Choroid plexus epithelial cell (primary cell): ENCODE measurements around the gene RERE.
A peak's percentile ranks its signal among the peaks of the same experiment; 100 is the strongest.

Experiments used
- DNase-seq: peaks from one replicate; pipeline ENCODE4 v3.0.0-alpha.2; 2010; ENCODE audit warnings: low read depth
- H3K4me3 ChIP-seq: 2 replicates; pipeline ENCODE4 v1.5.1; 2011; ENCODE audit warnings: low read depth, mild to moderate bottlenecking, control low read depth, low read length, moderate library complexity
- CTCF ChIP-seq: conservative IDR thresholded peaks from 2 replicates; pipeline ENCODE4 v1.5.1; 2011; ENCODE audit warnings: low read depth, mild to moderate bottlenecking, control low read depth, inconsistent platforms, low read length, moderate library complexity

RERE gene

GRCh38 chr1:8496473-8496872, 321.0 kb downstream of the RERE start:
- no peak for TF ChIP-seq CTCF
- no peak for DNase-seq
- no peak overlapping the region for H3K4me3 ChIP-seq

DNA sequence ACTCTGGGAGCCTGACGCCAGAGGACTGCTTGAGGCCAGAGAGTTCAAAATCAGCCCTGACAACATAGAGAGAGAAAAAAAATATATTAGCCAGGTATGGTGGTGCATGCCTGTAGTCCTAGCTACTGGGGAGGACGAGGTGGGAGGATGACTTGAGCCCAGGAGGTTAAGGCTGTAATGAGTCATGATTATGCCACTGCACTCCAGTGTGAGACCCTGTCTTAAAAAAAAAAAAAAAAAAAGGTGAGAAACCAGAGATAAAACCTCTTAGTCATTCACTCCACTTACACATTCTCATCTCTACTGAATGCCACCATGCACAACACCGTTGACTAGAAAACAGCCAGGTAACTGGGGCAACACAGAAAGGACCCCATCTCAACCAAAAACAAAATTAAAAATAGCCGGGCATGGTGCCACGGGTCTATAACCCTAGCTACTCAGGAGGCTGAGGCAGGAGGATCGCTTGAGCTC, 321.5 kb downstream of the RERE start:
- TF ChIP-seq CTCF = no peak
- no peak overlapping the region for H3K4me3 ChIP-seq
- DNase-seq = peak; percentile 28

- TF ChIP-seq CTCF = no peak
- DNase-seq = no peak
Observed at GRCh38 chr1:8494681-8495080, 322.8 kb downstream of the RERE start.

GRCh38 chr1:8493916-8494540, 323.4 kb downstream of the RERE start:
- DNase-seq = no peak
- H3K4me3 ChIP-seq = no peak overlapping the region
- TF ChIP-seq CTCF = no peak

More at GRCh38 chr1:8494681-8495080, 322.8 kb downstream of the RERE start:
- H3K4me3 ChIP-seq = no peak overlapping the region

- no peak for DNase-seq
- TF ChIP-seq CTCF = no peak
- H3K4me3 ChIP-seq = no peak overlapping the region
Observed at GRCh38 chr1:8487249-8487648, 330.2 kb downstream of the RERE start.

GRCh38 chr1:8486047-8486446, 331.4 kb downstream of the RERE start:
- no peak for TF ChIP-seq CTCF
- DNase-seq = no peak
- H3K4me3 ChIP-seq = no peak overlapping the region

GRCh38 chr1:8483586-8483985, 333.9 kb downstream of the RERE start:
- no peak overlapping the region for H3K4me3 ChIP-seq
- no peak for TF ChIP-seq CTCF
- DNase-seq = no peak
